HG02884 (cell line): Measurements from ENCODE around the gene DCP2.
A peak's percentile ranks its signal among the peaks of the same experiment; 100 is the strongest.

Experiments used
- ATAC-seq: cut with Tn5 transposase; IDR thresholded peaks from one replicate; pipeline ENCODE4 v1.9.1; 2021; ENCODE audit warnings: mild to moderate bottlenecking, moderate library complexity; ENCODE audit not compliant: unreplicated experiment

DCP2 gene

DNA sequence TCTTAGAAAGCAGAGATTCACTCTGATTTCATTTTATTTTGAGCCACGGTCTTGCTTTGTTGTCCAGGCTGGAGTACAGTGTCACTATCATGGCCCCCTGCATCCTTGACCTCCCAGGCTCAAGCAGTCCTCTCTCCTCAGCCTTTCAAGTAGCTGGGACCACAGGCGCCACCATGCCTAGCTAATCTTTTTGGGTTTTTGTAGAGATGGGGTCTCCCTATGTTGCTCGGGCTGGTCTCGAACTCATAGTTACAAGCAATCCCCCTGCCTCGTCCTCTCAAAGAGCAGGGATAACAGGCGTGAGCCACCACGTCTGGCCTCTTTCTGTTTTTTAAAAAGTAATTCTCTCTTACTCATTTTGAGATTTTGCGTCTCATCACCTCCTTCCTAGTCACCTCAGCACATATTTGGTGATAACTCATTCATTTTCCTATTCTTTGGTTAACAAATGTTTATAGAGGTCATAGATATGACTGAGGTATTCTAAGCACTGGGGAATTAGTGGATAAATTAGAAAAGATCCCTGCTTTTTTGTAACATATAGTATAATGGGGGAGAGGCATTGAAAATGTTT is 10.8 kb upstream of the DCP2 start:
- ATAC-seq, result no peak

DNA sequence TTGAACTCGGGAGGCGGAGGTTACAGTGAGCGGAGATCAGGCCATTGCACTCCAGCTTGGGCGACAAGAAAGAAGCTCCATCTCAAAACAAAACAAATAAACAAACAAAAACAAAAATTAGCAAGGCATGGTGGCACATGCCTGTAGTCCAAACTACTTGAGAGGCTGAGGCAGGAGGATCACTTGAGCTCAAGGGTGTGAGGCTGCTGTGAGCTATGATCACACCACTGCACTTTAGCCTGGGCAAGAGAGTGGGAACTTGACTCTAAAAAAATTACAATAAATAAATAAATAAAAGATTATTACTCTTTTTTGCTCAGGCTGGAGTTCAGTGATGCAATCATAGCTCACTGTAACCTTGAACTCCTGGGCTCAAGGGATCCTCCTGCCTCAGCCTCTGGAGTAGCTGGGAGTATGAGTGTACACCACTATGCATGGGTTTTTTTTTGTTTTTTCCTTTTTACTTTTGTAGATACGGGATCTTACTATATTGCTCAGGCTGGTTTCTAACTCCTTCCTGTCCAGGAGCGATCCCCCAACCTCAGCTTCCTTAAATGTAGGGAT is 9.0 kb upstream of the DCP2 start:
- no peak for ATAC-seq

DNA sequence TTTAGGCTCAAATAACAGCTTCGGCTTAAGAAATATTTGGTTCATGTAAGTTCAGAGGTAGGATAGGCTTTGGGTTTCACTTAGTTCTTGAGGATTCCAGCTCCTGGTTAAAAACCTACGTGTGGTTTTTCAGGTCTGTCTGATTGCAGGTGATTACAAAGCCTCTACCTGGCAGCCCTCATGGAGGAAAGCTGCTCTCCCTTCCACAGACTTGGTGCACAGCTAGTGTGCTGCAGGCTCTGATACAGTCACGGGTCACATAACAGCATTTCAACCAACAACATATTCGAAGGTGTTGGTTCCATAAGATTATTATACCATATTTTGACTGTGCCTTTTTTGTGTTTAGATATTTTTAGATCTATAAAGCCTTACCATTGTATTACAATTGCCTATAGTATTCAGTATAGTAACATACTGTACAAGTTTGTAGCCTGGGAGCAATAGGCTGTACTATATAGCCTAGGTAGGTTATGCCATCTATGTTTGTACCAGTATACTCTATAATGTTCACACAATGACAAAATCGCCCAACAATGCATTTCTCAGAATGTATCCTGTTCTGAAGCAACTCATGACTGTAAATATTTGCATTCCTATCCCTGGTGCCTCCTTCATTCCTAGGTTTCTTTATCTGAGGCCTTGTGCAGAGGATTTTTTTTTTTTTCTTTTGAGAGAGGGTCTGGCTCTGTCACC is 8.0 kb upstream of the DCP2 start:
- no peak for ATAC-seq

DNA sequence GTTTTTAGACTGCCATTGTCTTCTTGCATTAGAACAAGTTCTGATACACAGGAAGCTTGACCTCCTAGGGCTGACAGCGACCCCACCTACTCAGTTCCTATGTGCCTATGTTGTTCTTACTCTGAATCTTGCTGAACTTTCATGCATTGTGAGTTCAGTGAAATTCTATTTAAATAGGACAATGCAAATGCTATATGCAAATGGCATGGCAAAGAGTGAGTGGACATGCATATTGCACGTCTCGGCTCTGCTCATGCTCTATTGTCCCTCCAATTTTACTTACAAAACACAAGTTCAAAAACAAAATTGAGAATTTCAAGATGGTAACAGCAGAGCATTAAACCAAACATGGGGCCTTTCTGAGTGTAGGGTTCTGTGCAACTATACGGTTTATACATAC is 5.3 kb upstream of the DCP2 start:
- ATAC-seq, result no peak

DNA sequence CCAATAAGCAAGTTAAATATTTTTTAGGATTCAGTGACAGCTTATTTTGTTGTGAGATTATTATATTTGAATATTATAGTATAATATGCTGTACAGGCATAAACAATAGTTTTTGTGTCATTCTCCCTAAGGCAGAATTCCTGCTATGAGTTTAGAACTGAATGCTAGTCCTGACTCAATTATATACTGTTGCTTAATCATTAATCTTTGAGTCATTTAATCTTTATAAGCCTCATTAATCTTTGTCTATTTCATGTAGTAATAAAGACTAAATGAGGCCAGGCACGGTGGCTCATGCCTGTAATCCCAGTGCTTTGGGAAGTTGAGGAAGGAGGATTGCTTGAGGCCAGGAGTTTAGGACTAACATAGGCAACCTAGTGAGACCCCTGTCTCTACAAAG is 3.6 kb upstream of the DCP2 start:
- ATAC-seq, result no peak

DNA sequence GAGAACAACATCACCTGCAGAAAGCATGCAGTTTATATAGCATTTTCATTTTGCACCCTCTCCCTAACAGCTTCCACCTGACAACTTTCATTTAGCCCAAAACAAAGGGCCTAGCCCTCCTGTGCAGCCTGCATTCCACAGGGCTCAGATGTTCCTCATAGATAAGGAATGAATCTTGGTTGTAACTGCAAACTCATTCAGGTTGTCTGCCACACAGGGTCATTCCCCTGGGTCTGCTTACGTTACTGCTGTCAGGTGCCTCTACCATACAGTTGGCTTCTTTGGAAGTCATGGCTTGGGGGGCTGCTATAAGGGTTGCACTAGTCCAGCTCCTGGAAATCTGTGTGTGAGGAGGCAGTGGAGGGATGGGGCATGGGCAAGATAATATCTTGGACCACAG is 2.7 kb upstream of the DCP2 start:
- ATAC-seq, result no peak

DNA sequence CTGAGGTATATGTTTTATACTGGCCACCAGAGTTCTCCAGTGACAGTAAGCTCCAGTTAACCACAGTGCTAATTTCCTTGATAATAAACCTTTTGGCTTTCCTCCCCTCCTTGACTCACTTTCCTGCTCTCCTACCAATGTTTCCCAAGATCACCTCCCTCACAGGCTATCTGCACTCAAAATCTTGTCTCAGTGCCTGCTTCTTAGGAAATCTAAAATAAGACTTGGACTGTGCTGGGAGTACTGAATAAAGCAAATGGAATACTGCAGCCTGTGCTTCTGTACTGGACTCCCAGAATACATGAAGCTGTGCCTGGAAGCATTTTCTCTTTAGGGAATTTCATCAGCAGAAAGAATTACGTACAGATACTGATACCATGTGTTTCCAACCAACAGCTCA is 1.7 kb upstream of the DCP2 start:
- no peak for ATAC-seq

DNA sequence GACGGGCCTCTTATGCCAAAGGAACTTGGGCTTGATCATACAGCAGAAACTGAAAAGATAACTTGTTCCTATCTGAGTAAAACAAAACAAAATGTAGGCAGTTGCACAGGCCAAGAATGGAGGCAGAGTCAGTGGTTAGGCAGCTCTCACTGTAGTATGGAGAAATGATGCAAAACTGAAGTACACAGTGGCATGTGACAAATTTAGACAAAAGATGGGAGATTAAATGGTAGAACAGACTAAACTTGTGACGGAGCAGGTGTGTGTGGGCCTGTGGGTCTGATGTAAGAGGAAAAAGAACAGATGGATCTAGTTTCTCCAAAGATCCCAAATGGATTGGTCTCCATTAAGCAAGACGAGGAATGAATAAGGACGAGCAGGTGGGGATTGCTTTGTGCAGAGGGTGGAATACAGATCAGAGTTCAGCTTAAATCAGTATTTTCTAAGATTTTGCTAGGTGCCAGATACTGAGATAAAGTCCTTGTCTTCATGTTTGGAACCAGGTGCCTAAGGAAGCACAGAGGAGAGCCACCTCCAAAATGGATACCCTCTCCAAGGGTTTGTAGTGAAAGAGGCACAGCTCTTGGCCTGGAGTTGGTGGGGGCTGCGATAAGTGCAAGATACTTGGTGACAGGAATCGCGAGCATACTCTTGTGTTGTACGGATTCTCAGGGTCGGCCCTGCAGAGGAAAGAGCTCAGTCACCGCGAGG is 722 bp upstream of the DCP2 start:
- peak; percentile 9 for ATAC-seq

DNA sequence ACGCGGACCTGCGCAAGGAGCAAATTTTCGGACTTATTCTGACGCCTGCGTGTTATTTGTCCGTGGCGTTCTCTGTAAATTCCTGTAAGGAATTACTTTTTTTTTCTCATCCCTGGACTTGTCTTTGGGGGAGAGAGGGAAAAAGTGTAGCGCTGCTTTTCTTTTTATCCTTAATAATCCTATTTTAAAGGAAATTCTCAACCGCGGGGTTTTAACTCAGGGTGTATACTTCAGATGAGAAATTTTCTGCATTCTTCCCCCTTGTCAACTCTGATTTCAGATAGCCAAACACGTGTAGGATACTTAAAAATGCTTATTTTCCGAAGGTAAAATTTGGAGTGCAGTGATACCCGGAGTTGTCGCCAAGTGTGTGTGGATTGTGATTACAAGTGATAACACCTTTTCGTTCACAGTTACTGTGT is 853 bp downstream of the DCP2 start:
- no peak for ATAC-seq

DNA sequence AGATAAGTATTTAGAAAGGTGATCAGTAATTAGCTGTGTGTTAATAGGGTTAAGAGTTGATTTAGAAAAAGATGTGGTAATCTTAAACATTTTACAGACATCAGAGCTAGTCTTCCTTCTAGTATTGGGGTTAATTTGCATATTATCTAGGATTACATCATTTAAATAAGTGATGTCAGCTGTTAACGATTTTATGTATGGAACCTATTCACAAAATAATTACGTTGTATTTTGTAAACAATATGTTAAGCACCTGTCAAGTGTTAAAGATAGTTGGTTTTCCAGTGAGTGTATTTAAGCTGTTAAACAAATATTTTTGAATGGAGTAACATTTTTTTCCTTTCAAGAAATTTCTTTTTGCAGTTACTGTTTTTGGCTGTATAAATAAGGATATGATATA is 2.2 kb downstream of the DCP2 start:
- no peak for ATAC-seq

DNA sequence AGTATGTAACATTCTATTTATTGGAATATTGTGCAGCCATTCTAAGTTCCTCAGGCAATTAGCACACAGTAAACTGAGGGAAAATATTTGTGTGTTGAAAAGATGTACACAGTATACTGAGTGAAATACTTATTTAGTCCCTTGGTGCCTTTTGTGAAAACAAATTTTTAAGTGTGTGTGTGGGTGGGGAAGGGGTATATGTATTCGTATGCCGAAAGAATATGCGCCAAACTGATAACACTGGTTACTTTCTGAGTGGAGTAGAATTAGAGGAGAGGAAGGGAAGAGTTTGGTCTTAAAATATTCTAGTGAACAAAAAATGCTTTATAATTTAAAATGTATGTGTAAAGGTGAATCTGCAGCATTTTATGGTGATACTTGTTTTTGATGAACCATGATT is 3.1 kb downstream of the DCP2 start:
- no peak for ATAC-seq

DNA sequence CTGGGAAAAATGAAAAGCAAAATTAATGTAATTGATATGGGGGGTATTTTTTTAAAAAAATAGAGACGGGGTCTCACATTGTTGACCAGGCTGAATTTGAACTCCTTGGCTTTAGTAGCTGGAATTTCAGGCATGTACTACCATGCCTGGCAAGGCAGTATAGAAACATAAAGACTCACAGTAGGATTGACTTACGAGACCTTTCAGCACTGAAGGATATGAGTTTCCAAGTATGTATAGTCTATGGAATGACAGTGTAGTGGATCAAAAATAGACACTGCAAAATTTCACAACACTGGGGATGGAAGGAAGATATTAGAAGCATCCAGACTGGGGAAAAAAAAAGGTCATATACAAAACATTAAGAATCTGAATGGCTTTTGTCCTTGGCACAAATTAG is 6.8 kb downstream of the DCP2 start:
- ATAC-seq, result no peak

DNA sequence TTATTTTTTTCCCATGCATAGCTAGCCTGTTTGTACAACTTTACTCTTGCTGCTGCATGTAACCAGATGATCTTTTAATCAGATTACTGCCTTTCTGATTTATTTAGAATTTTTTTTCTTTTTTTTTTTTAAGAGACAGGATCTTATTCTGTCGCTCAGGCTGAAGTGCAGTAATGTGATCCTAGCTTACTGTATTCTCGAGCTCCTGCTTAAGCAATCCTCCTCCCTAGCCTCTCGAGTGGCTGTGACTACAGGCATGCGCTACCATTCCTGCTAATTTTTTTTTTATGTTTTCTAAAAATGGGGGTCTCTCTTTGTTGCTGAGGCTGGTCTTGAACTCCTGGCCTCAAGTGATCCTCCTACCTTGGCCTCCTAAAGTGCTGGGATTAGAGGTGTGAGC is 9.6 kb downstream of the DCP2 start:
- no peak for ATAC-seq

DNA sequence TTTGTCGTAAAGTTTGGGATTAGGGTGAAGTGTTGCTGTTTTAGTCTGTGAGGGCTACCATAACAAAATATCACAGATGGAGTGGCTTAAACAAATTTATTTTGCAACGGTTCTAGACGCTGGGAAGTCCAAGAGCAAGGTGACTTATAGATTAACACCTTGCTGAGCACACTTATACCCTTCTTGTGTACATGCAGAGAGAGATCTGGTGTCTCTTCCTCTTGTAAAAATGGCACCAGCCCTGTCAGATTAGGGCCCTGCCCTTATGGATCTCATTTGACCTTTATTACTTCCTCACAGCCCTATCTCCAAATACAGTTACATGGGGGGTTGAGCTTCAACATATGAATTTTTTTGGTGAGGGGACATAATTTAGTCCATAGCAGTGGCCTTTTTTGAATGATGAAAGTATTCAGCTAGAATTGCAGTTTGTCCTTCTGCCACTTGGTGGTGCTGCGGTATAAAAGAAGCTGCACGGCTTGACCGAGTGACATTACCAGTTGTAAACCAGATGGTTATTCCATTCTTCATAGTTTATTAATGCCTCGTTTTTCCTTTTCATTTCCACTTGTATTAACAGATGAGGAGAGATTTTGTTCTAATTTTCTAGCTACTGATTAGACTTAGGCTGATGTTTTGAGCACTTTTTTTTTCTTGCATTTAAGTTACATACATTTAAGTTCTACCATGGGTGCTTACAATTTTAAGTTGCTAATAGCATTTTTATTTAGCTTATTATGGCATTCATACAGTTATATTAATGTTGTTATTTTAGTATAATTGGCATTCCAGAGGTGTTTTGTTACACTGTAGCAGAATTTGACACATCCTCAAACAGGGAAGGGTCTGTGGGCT is 19.4 kb downstream of the DCP2 start:
- peak; percentile 84 for ATAC-seq

DNA sequence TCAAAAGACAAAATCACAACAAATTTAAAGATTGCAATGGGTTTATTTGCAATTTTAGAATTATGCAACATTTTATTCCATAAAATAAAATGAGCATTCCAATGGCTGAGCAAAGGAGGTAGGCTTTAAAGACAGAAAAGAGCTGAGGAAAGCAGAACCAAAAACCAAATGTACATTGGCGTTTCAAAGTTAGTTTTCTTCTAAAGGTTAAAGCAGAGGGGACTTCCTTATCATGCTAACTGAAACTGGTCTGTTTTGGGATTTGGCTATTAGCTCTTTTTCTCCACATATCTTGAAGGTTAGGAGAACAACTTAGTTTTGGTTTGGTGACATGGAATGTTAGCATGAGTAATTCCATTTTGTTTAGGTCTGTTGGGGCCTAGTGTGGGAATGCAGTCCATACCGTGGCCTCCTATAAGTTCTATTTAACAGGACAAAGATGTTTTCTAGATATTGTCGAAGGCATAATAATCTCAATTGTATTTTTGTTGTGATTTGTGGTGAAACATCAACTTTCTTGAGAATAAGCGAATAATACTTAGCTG is 20.3 kb downstream of the DCP2 start:
- ATAC-seq, result no peak

DNA sequence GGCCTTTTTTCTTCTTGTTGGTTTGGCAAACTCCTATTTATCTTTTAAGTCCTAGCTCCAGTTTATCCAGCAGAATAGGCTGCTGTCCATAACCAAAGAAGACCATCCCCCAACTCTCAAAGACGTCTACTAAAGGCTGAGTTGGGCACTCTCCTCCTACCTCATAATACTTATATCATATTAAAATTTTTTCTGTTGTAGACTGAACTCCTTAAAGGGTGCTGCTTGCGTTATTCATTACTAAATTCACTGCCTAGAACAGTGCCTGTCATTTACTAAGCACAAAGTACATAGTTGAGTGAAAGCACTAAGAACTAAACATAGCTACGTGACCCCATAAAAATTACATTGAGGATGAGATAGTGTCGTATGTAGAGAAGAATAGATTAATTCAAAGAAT is 21.7 kb downstream of the DCP2 start:
- ATAC-seq, result no peak

DNA sequence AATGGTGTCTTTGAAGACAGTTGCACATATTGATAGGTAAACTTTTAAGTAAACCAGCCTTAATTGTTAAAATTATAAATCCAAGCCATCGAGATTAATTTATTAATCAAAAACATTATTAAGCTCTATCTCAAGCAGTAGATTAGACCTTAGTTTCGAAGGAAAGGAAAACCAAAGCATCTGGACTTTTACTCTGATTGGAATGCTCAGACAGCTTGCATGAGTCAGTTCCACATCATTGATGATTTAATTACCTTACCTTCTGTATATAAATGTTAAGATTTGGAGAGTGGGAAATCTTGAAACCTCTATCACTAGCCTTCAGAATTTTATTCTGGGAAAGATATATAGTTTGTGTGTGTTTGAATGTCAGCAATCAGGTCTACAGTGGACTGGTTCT is 23.9 kb downstream of the DCP2 start:
- ATAC-seq, result no peak

DNA sequence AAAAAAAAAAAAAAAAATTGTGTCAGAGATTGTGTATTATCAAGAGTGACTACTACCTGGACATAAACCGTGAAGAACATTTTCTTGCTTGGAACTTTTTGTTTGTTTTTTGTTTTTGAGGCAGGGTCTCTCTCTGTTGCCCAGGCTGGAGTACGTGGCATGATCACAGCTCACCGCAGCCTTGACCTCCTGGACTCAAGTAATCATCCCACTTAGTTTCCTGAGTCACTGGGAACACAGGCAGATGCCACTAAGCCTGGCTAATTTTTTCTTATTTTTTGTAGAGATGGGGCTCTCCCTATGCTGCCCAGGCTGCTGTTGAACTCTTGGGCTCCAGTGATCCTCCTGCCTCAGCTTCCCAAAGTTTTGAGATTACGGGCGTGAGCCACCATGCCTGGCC is 25.8 kb downstream of the DCP2 start:
- no peak for ATAC-seq

DNA sequence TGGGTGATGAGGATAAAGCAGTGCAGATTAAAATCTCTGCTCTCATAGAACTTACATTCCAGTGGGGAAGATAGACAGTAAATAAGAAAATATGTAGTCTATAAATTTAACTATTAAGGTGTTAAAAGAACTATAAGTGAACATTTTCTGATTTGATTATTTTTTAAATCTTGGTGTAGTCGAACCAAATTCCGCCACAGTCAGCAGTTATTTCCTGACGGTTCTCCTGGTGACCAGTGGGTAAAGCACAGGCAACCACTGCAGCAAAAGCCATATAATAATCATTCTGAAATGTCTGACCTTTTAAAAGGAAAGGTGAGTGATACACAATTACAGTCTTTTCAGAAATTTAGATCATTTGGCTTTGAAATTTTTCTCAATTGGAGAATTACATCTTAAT is 27.2 kb downstream of the DCP2 start:
- no peak for ATAC-seq

DNA sequence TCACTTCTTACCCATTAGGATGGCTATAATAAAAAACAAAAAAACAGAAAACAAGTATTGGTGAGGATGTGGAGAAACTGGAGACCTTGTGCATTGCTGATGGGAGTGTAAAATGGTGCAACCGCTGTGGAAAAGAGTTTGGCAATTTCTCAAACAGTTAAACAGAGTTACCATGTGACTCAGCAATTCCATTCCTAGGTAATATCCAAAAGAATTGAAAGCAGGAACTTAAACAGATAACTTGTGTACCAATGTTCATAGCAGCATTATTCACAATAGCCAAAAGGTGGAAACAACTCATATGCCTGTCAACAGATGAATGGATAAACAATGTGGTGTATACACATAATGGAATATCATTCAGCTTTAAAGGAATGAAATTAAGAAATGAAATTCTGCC is 28.9 kb downstream of the DCP2 start:
- ATAC-seq, result no peak
